ENCODE measurements around the gene TXNDC2.
"Not testable (repeated sequence)": the region's sequence is repeated elsewhere in the genome, so short reads cannot be mapped to it uniquely, and the experiment has no call there.

Gene TXNDC2

GRCh38 chr18:9897129-9897528 is 11.4 kb downstream of the TXNDC2 start:
- Histone ChIP-seq H3K4me3 (no peak overlapping the region), H3K27ac (no peak overlapping the region)
- TF ChIP-seq, protein P1, sequence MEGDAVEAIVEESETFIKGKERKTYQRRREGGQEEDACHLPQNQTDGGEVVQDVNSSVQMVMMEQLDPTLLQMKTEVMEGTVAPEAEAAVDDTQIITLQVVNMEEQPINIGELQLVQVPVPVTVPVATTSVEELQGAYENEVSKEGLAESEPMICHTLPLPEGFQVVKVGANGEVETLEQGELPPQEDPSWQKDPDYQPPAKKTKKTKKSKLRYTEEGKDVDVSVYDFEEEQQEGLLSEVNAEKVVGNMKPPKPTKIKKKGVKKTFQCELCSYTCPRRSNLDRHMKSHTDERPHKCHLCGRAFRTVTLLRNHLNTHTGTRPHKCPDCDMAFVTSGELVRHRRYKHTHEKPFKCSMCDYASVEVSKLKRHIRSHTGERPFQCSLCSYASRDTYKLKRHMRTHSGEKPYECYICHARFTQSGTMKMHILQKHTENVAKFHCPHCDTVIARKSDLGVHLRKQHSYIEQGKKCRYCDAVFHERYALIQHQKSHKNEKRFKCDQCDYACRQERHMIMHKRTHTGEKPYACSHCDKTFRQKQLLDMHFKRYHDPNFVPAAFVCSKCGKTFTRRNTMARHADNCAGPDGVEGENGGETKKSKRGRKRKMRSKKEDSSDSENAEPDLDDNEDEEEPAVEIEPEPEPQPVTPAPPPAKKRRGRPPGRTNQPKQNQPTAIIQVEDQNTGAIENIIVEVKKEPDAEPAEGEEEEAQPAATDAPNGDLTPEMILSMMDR (IDR thresholded peaks at IDR 0.05) = no peak
- no peak for DNase-seq (ENCODE audit: low spot score)

GRCh38 chr18:9897787-9898291 is 12.1 kb downstream of the TXNDC2 start:
- not testable (repeated sequence) for H3K27ac ChIP-seq; H3K4me3 ChIP-seq; DNase-seq (ENCODE audit: low spot score)

- Histone ChIP-seq H3K27ac (no peak overlapping the region), H3K4me3 (no peak overlapping the region)
- TF ChIP-seq, protein P1 (IDR thresholded peaks at IDR 0.05) = no peak
- DNase-seq (ENCODE audit: low spot score) = no peak
These were observed 13.2 kb downstream of the TXNDC2 start for GRCh38 chr18:9898792-9899549.

GRCh38 chr18:9899550-9899930 is 13.8 kb downstream of the TXNDC2 start:
- H3K4me3 ChIP-seq; H3K27ac ChIP-seq; DNase-seq (ENCODE audit: low spot score): not testable (repeated sequence)

DNA sequence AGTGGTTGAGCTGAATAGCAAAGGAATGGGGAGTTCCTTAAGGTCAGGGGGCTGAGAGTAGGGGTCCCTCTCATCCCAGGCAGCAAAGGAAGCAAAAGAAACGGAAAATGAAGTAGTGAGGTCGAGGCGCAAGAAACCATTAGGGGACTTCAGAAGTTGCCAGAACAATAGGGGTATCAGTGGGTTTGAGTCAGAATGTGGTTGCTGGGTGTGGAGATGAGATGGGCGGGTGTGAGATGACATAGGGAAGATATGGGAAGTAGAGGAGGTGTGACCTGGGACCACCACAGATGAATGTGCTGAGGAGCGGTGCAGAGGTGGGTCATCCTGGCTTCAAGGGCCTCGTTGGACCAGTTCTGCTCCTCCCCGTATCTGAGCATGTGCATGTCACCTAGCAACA is 14.9 kb downstream of the TXNDC2 start:
- Histone ChIP-seq H3K27ac (no peak overlapping the region), H3K4me3 (no peak overlapping the region)
- TF ChIP-seq, protein P1 (IDR thresholded peaks at IDR 0.05) = no peak
- no peak for DNase-seq (ENCODE audit: low spot score)

DNA sequence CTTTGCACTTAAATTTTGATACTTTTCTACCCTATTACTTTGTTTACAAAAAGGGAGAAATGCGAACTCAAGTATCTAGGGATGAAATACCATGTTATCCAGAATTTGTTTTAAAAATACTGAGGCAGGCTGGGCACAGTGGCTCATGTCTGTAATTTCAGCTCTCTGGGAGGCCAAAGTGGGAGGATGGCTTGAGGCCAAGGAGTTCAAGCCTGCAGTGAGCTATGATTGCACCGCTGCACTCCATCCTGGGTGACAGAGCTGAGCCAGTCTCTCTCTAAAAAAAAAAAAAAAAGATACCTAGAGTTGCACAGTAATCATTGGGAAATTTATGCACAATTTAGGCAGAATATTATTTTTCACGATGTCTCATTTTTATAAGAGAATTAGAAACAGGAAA is 15.6 kb downstream of the TXNDC2 start:
- TF ChIP-seq, protein P1 (IDR thresholded peaks at IDR 0.05) = no peak
- DNase-seq (ENCODE audit: low spot score) = no peak
- H3K27ac ChIP-seq = no peak overlapping the region
- no peak overlapping the region for H3K4me3 ChIP-seq

DNA sequence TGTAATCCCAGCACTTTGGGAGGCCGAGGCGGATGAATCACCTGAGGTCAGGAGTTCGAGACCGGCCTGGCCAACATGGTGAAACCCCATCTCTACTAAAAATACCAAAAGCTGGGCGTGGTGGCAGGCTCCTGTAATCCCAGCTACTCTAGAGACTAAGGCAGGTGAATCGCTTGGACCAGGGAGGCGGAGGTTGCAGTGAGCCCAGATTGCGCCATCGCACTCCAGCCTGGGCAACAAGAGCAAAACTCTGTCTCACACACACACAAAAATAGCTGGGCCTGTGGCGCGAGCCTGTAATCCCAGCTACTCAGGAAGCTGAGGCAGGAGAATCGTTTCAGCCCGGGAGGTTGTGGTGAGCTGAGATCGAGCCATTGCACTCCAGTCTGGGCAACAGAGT is 16.5 kb downstream of the TXNDC2 start:
- not testable (repeated sequence) for DNase-seq (ENCODE audit: low spot score); H3K4me3 ChIP-seq; H3K27ac ChIP-seq

- no peak for DNase-seq (ENCODE audit: low spot score)
- Histone ChIP-seq H3K4me3 (no peak overlapping the region), H3K27ac (no peak overlapping the region)
- TF ChIP-seq, protein P1 (IDR thresholded peaks at IDR 0.05) = no peak
These were observed 17.1 kb downstream of the TXNDC2 start for GRCh38 chr18:9902832-9903231.

All from coronary artery (tissue), 2 donors.